22Rv1 (cell line): ENCODE measurements around the gene HPCA.

Source experiments
- CTCF ChIP-seq: fragments of 450-650 bp; IDR thresholded peaks from 2 replicates; pipeline ENCODE4 v1.5.1; 2017; ENCODE audit warnings: mild to moderate bottlenecking
- ZFX ChIP-seq: fragments of 450-650 bp; IDR thresholded peaks from 2 replicates; pipeline ENCODE4 v1.6.1; 2017; ENCODE audit warnings: antibody characterized with exemption, borderline replicate concordance

GRCh38 chr1:32894681-32895080 is 8.4 kb downstream of the HPCA start:
- TF ChIP-seq CTCF (no peak), ZFX (no peak)
